Small intestine (tissue), 7 donors: Measurements from ENCODE around the gene TTF1. TPM values are rescaled to one million over a fixed set of nuclear protein-coding genes. Genes with fewer than 3 reads are reported as not detected.
A peak's percentile ranks its signal among the peaks of the same experiment; 100 is the strongest.

Experiments used
- DNase-seq, 2 donors: peaks; one replicate each; pipeline versions ENCODE4 v3.0.0 to v3.0.0-alpha.2; 2013
- FAIRE-seq: peaks from 2 replicates; lab custom pipeline; 2012; peaks lifted over from hg19 to GRCh38; lab: Jason Lieb, UNC
- H3K27ac ChIP-seq, 3 donors: one replicate each; pipeline ENCODE4 v1.5.1; 2013; ENCODE audit warnings: low read length in 2 of 3, mild to moderate bottlenecking in 2 of 3, control low read depth in 1 of 3, inconsistent platforms in 1 of 3, low read depth in 1 of 3, moderate library complexity in 1 of 3
- H3K27me3 ChIP-seq, 3 donors: one replicate each; pipeline ENCODE4 v1.6.1; 2013; ENCODE audit warnings: low read length in 3 of 3, inconsistent platforms in 1 of 3; ENCODE audit not compliant: control insufficient read depth in 3 of 3, insufficient read depth in 3 of 3
- H3K36me3 ChIP-seq, 3 donors: one replicate each; pipeline ENCODE4 v1.6.1; 2013; ENCODE audit warnings: low read length in 3 of 3, inconsistent platforms in 1 of 3, low read depth in 1 of 3, mild to moderate bottlenecking in 1 of 3, moderate library complexity in 1 of 3; ENCODE audit not compliant: control insufficient read depth in 3 of 3, insufficient read depth in 2 of 3
- H3K4me1 ChIP-seq, 3 donors: one replicate each; pipeline ENCODE4 v1.6.1; 2013; ENCODE audit warnings: low read length in 2 of 3, inconsistent platforms in 1 of 3, low read depth in 1 of 3, mild to moderate bottlenecking in 1 of 3, moderate library complexity in 1 of 3; ENCODE audit not compliant: control insufficient read depth in 3 of 3, insufficient read depth in 2 of 3
- H3K4me3 ChIP-seq, 3 donors: one replicate each; pipeline ENCODE4 v1.5.1; 2013; ENCODE audit warnings: low read length in 3 of 3, control low read depth in 1 of 3, inconsistent platforms in 1 of 3, low read depth in 1 of 3, mild to moderate bottlenecking in 1 of 3, moderate library complexity in 1 of 3
- H3K9me3 ChIP-seq, 2 donors: one replicate each; pipeline ENCODE4 v1.6.1; 2013; ENCODE audit warnings: low read depth in 1 of 2, low read length in 1 of 2; ENCODE audit not compliant: control insufficient read depth in 2 of 2, insufficient read depth in 1 of 2
- WGBS, 3 donors: extraction: QIAGEN DNeasy Blood & Tissue Kit; methylation state at CpG; one replicate each; pipeline ENCODE4 v1.1.7; 2013; 5-methylcytosine and 5-hydroxymethylcytosine counted together
- polyA plus RNA-seq, 4 donors: library from polyadenylated mRNA; stranded (reverse) in 3 of 4; unstranded in 1 of 4; fragments of 200-250 nt in 3 of 4; fragments of 120-200 nt in 1 of 4; gene quantifications; one replicate each; pipeline versions ENCODE4 v1.2.1 to v1.2.3, GENCODE V29; 2013
- donor health status: healthy with polysubstance abuse.
- donor health status: control.
- donor health status: control.
- donor health status: Bipolar disorder and iron deficiency.
- donor health status: healthy.

Gene TTF1
- polyA plus RNA-seq, 4 donors: 8.4 to 15.0 (median 11.0) TPM

GRCh38 chr9:132423503-132423902 lies 16.9 kb upstream of the TTF1 start:
- FAIRE-seq: no peak
- WGBS, 3 donors: 67 to 70% (median 69%) methylated on average over 5 of the region's 5 CpGs

GRCh38 chr9:132422574-132422973 lies 15.9 kb upstream of the TTF1 start:
- Histone ChIP-seq H3K4me1 (no peaks in the 10 kb centered on the region), H3K27ac (no peak overlapping the region), H3K9me3 (no peaks in the 10 kb centered on the region), H3K27me3 (peaks cover 4 to 68% (median 32%) of the 10 kb centered on the region in 3 donors), H3K36me3 (no peaks in the 10 kb centered on the region), H3K4me3 (no peak overlapping the region)
- no peak for FAIRE-seq
- DNase-seq: no peak
- WGBS, 3 donors: 36 to 52% (median 49%) methylated on average over 5 of the region's 5 CpGs

More at GRCh38 chr9:132423503-132423902, 16.9 kb upstream of the TTF1 start:
- no peak for DNase-seq
- Histone ChIP-seq H3K4me3 (no peak overlapping the region), H3K36me3 (no peaks in the 10 kb centered on the region), H3K4me1 (no peaks in the 10 kb centered on the region), H3K27me3 (peaks cover 4 to 65% (median 27%) of the 10 kb centered on the region in 3 donors), H3K9me3 (no peaks in the 10 kb centered on the region), H3K27ac (no peak overlapping the region)

- H3K27ac ChIP-seq: no peak overlapping the region
- WGBS, 3 donors: 44 to 58% (median 47%) methylated on average over 5 of the region's 5 CpGs
- DNase-seq (no peak), FAIRE-seq (no peak)
- H3K4me1 ChIP-seq: no peaks in the 10 kb centered on the region
- peaks cover 0 to 60% (median 24%) of the 10 kb centered on the region in 3 donors for H3K27me3 ChIP-seq
- no peaks in the 10 kb centered on the region for H3K9me3 ChIP-seq
- H3K4me3 ChIP-seq: no peak overlapping the region
- no peaks in the 10 kb centered on the region for H3K36me3 ChIP-seq
Measured at GRCh38 chr9:132418726-132419363, 12.2 kb upstream of the TTF1 start.

- H3K9me3 ChIP-seq: no peaks in the 10 kb centered on the region
- DNase-seq: no peak
- FAIRE-seq: no peak
- peaks cover 0 to 11% (median 3%) of the 10 kb centered on the region in 3 donors for H3K4me1 ChIP-seq
- 25 to 37% (median 35%) methylated on average over 12 of the region's 12 CpGs for WGBS, 3 donors
- H3K27ac ChIP-seq: no peak overlapping the region
- peaks cover 0 to 75% (median 23%) of the 10 kb centered on the region in 3 donors for H3K27me3 ChIP-seq
- H3K36me3 ChIP-seq: no peaks in the 10 kb centered on the region
- no peak overlapping the region for H3K4me3 ChIP-seq
Measured at GRCh38 chr9:132415181-132415580, 8.5 kb upstream of the TTF1 start.

- Histone ChIP-seq H3K4me1 (peaks cover 0 to 13% (median 3%) of the 10 kb centered on the region in 3 donors), H3K4me3 (no peak overlapping the region), H3K9me3 (no peaks in the 10 kb centered on the region), H3K36me3 (no peaks in the 10 kb centered on the region), H3K27me3 (peaks cover 0 to 78% (median 23%) of the 10 kb centered on the region in 3 donors), H3K27ac (no peak overlapping the region)
- no peak for DNase-seq
- WGBS, 3 donors: 41 to 57% (median 42%) methylated on average over 7 of the region's 7 CpGs
- FAIRE-seq: no peak
Measured at GRCh38 chr9:132414731-132415130, 8.1 kb upstream of the TTF1 start.

GRCh38 chr9:132413926-132414325 lies 7.3 kb upstream of the TTF1 start:
- DNase-seq: no peak
- no peak overlapping the region for H3K27ac ChIP-seq
- WGBS, 3 donors: 47 to 56% (median 50%) methylated on average over 5 of the region's 5 CpGs
- no peak overlapping the region for H3K4me3 ChIP-seq
- peaks cover 0 to 16% (median 3%) of the 10 kb centered on the region in 3 donors for H3K4me1 ChIP-seq
- peaks cover 0 to 82% (median 21%) of the 10 kb centered on the region in 3 donors for H3K27me3 ChIP-seq
- H3K9me3 ChIP-seq: no peaks in the 10 kb centered on the region
- no peak for FAIRE-seq
- no peaks in the 10 kb centered on the region for H3K36me3 ChIP-seq

GRCh38 chr9:132412089-132412488 lies 5.4 kb upstream of the TTF1 start:
- 7 to 13% (median 12%) methylated on average over 8 of the region's 8 CpGs for WGBS, 3 donors
- Histone ChIP-seq H3K27me3 (peaks cover 0 to 69% (median 16%) of the 10 kb centered on the region in 3 donors), H3K4me1 (peaks cover 0 to 17% (median 3%) of the 10 kb centered on the region in 3 donors), H3K9me3 (no peaks in the 10 kb centered on the region), H3K4me3 (no peak overlapping the region), H3K27ac (no peak overlapping the region), H3K36me3 (no peaks in the 10 kb centered on the region)
- DNase-seq: no peak
- FAIRE-seq: no peak

GRCh38 chr9:132411091-132411508 lies 4.5 kb upstream of the TTF1 start:
- H3K4me3 ChIP-seq: peak overlapping the region in 1 of 3 donors; percentile 28
- H3K27me3 ChIP-seq: peaks cover 0 to 68% (median 16%) of the 10 kb centered on the region in 3 donors
- FAIRE-seq: no peak
- 0 to 1% (median 1%) methylated on average over 20 of the region's 20 CpGs for WGBS, 3 donors
- DNase-seq: peak; percentile 60 to 73
- H3K27ac ChIP-seq: no peak overlapping the region
- H3K36me3 ChIP-seq: no peaks in the 10 kb centered on the region
- H3K4me1 ChIP-seq: peaks cover 0 to 21% (median 3%) of the 10 kb centered on the region in 3 donors
- H3K9me3 ChIP-seq: no peaks in the 10 kb centered on the region
